Kidney glomerular epithelial cell (primary cell): Measurements from ENCODE around the gene MSANTD7.
"Not testable (repeated sequence)": the region's sequence is repeated elsewhere in the genome, so short reads cannot be mapped to it uniquely, and the experiment has no call there.

Experiments
- DNase-seq: peaks from one replicate; lab custom pipeline; 2025; lab: John Stamatoyannopoulos, UW

MSANTD7 gene, protein sequence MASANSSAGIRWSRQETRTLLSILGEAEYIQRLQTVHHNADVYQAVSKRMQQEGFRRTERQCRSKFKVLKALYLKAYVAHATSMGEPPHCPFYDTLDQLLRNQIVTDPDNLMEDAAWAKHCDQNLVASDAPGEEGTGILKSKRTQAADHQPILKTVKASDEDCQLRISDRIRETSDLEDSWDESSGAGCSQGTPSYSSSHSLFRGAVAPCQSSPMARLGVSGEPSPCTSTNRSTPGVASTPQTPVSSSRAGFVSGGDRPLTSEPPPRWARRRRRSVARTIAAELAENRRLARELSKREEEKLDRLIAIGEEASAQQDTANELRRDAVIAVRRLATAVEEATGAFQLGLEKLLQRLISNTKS

DNA sequence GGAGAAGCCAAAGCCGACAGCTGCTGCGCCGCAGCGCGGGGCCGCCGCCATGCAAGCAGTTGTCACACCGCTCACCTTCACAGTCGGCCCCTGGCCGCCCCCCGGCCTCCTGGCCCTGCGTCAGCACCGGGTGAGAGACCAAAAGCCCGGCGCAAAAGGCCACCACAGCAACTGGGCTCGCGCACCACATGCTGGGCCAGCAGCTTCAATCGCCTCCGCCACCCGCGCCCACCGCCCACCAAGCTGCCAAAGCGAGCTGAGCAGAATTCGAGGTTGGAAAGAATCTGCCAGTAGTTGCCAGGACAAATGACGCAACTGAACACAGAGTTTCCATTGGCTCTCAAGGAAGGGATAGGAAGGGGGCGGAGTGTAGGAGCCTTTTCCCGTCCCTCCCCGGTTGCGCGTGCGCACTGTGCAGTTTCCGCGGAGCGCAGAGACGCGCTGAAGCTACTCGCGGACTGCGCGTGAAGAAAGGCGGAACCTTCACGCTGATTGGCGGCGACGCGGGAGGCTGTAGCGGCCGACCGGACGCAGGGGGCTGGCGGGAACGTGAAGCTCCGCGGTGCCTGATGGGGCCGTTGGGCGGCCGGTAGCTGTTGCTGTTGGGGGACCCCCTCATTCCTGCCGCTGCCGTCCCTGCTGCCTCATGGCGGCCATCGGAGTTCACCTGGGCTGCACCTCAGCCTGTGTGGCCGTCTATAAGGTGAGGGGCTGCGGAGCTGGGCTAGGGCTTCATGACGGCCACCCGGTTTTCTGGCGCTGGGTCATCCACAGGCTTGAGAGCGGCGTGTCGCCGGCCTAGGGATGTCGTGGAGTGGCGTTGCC lies at the start of gene MSANTD7, which contains the start of the genes CDNF and HSPA14:
Gene MSANTD7 (plus strand): TSS at position 550 of the 825 bp plus-strand sequence. CDS start 3,979 bp downstream, outside the sequence.
Gene CDNF (minus strand): TSS at position 281 of the 825 bp plus-strand sequence. CDS start 91 bp downstream, at position 190.
Gene HSPA14 (plus strand): TSS at position 550 of the 825 bp plus-strand sequence. CDS start 97 bp downstream, at position 647.
- DNase-seq = peak; percentile 99

DNA sequence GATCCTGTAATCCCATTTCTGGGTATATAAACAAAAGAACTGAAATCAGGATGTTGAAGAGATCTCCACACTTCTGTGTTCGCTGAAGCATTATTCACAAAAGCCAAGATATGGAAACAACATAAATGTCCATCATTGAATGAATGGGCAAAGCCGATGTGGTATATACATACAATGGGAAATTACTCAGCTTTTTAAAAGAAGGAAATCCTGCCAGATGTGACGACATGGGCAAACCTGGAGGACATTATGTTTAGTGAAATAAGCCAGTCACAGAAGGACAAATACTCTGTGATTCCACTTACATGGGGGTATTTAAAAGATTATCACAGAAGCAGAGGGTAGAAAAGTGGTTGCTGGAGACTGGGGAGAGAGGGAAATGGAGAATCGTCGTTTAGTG lies 39.5 kb upstream of the MSANTD7 start:
- no peak for DNase-seq

DNA sequence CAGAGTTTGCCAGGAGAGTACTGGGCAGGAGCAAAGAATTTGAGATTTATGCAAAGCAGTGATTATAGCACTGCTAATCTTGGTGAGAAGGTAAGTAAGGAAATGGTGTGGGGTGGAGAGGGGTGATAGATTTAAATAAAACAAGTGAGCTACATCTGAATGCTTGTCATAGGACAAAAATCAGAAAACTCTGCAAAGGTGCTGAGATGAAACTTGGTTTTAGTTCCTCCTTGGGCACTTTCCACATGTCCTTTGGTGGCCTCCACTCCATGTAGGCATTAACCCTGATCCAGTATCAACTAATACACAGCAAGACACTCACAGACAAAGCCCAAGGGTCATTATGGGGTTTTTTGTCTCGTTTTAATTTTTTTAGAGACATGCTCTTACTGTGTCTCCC lies 37.7 kb upstream of the MSANTD7 start:
- DNase-seq = no peak

DNA sequence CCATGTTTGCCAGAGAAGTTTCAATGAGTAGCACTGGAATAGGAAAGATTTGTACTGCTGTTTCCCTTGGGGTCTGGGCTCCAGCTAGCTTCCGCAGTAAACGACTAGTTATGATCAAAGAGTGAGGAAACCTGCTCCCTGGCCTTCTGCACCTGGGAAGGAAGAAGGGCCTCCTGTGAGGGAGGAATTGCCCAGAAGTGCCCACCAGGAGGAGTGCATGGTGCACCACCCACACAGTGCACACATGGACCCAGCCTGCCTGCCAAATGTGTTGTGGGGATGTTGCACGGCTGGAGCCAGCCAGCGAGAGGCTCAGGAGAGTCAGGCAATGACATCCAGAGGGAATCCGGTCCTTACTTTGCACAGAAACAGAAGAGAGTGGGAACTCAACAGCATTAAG lies 36.4 kb upstream of the MSANTD7 start:
- DNase-seq = no peak

DNA sequence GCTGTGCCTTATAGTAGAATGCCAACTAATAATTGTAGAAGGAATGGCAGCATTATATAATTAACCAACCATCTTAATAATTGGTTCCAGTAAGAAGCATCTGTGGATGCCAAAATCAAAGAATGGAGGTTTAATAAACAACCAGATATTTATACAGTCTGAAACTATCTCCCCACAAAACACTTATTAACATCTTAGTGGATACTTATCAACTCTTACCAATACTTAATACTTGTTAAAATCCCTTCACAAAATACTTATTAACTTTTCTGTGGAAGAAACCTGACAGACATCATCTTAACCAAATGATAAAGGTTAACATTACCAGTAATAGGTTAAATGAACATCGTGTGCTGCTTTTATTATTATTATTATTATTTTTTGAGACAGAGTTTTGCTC lies 34.3 kb upstream of the MSANTD7 start:
- DNase-seq = no peak

DNA sequence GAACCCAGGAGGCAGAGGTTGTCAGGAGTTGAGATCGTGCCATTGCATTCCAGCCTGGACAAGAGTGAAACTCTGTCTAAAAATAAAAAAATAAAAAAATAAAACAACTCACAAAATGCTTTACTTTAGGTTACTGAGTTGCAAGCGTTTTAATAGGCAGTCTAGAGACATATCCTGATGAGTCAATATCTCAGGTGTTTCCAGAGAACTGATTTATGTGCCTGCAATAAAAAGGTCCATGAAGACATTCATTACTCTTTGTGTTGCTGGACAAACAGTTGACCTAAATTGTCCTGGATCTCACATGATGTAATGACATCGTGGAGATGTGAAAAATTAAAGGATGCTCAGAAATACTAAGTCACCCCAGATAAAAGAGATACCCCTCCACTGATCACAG lies 31.8 kb upstream of the MSANTD7 start:
- DNase-seq = no peak

DNA sequence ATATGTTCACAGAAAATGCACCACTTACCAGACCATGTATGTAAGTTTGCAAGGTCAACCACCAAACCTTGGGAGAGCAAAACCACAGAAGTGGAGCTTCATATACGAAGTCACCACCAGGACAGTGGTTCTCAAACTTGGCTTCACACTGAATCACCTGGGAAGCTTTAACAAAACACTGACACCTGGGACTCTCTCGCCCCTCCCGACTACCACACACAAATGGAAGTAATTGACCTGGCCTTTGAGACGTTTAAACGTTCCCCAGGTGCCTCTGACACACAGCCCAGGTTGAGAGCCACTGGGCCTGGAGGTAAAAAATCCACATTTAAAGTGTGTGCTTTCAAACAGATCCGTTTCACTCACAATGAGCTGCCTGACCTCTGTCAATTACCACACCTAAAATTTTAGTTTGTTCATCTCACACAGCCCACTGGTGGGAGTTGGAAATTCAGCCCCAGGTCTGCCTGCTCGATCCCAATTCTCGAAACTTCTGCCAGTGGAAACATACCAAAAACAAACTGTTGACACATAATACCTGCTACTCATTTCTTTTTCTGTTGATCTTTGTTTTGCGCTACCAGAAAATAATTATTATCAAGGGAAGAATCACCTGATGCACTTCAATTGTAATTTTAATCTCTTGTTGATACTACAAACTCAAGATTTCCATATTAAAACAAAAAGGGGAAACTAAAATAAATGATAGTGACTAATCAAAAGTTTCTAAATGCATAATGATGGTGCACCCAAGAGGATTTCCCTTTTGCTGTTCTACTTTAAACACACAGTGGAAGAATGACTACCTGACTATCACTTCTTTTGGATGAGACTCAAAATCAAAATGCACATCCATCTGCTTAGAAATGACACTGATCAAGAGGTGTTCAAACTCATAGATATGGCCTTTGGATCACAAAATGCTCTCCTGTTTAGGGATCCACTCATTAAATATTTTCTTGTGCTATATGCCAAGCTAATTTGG lies 26.8 kb upstream of the MSANTD7 start:
- no peak for DNase-seq

DNA sequence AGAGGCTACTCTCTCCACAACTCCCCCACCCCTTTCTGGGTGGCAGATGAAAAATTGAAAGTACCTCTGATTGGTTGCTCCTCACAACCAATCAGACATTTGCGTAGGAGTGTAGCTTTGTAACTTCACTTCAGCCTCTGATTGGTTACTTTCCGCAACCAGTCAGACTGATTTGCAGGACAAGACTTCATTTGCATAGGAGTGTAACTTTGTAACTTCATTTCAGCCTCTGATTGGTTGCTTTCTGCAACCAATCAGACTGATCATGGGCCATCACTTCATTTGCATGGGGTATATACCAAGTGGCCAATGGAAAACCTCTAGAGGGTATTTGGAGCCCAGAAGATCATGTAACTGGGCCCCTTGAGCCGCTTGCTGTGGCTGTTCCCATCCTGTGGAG lies 25.8 kb upstream of the MSANTD7 start:
- DNase-seq = no peak

DNA sequence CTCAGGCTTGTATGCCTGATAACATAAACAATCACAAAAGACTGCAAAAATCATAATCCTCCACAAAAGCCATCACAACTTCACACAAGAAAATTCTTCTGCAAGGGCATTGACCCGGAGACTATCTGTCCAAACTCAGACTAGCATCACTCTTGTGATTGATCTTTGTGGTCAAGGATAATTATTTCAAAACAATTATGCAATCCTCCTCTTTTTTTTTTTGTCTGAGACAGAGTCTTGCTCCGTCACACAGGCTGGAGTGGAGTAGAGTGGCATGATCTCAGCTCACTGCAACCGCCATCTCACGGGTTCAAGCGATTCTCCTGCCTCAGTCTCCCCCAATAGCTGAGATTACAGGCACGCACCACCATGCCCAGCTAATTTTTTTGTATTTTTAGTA lies 22.4 kb upstream of the MSANTD7 start:
- DNase-seq = peak; percentile 60

DNA sequence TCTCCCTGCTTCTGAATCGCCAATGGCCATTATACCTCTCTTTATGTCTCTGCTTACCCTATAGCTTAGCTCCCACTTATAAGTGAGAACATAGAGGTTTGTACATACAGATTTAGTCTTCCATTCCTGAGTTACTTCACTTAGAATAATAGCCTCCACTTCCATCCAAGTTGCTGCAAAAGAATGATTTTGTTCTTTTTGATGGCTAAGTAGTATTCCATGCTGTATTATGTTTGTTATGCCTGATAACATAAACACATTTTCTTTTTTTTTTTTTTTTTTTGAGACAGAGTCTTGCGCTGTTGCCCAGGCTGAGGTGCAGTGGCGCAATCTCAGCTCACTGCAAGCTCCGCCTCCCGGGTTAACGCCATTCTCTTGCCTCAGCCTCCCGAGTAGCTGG lies 21.4 kb upstream of the MSANTD7 start:
- not testable (repeated sequence) for DNase-seq

DNA sequence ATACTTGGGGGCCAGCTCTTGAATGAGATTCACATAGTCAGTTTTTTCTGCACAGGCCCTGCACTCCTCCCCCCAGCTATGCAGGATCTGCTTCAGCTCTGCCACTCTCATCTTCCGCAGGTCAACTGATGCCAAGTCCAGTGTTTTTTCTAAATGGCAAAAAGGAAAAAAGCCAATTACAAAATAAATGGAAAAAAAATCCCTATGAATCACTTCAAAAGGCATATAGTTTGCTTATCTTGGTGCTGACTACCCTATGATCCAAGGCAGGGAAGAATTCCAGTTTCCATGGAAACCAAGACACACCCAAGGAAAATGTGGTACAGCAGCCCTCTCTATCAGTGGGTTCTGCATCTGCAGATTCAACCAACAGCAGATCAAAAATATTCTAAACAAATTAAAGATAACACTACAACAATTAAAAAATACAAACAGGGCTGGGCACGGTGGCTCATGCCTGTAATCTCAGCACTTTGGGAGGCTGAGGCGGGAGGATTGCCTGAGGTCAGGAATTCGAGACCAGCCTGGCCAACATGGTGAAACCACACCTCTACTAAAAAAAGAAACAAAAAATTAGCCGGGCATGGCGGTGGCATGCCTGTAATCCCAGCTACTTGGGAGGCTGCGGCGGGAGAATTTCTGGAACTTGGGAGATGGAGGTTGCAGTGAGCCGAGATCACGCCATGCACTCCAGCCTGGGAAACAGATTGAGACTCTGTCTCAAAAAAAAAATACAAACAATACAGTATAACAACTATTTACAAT lies 17.9 kb upstream of the MSANTD7 start:
- DNase-seq = peak; percentile 61

DNA sequence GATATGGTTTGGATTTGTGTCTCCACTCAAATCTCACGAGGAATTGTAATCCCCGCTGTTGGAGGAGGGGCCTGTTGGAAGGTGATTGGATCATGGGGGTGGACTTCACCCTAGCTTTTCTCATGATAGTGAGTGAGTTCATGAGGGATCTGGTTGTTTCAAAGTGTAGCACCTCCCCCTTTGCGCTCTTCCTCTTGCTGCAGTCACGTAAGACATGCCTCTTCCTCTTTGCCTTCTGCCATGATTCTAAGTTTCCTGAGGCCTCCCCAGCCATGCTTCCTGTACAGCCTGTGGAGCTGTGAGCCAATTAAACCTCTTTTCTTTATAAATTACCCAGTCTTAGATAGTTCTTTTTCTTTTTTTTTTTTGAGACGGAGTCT lies 17.3 kb upstream of the MSANTD7 start:
- DNase-seq = no peak

DNA sequence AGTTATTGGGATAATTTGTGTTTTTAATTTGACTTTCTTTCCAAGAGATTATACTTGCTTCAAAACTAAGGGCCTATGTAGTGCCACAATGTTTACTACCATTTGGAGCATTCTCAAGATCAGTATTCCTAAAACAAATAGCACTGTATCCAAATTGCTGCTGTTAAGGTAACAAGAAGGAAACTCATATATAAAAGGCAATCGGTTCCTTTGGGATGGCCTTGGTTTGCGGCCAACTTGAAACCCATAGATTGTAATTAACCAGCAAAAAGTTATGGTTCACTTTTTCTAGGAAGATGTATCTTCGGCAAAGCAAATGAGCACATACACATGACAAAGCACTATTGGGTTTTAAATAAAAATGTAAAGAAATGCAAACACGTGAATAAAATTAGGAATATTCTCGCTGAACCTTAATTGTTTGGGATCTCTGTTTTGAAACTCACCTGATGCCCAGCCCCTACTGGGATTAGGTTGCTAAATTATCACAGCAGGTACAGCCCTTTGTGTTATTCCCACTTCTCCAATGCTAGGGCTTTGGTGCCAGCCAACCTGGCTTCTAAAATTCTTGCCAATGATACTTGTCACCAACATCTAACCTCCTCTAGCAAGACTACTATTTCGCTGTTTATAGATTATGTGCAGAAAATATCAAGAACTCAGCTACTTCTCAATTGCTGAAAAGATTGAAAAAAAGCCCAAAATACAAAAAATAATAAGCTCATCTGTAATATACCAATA lies 16.3 kb upstream of the MSANTD7 start:
- DNase-seq = no peak

DNA sequence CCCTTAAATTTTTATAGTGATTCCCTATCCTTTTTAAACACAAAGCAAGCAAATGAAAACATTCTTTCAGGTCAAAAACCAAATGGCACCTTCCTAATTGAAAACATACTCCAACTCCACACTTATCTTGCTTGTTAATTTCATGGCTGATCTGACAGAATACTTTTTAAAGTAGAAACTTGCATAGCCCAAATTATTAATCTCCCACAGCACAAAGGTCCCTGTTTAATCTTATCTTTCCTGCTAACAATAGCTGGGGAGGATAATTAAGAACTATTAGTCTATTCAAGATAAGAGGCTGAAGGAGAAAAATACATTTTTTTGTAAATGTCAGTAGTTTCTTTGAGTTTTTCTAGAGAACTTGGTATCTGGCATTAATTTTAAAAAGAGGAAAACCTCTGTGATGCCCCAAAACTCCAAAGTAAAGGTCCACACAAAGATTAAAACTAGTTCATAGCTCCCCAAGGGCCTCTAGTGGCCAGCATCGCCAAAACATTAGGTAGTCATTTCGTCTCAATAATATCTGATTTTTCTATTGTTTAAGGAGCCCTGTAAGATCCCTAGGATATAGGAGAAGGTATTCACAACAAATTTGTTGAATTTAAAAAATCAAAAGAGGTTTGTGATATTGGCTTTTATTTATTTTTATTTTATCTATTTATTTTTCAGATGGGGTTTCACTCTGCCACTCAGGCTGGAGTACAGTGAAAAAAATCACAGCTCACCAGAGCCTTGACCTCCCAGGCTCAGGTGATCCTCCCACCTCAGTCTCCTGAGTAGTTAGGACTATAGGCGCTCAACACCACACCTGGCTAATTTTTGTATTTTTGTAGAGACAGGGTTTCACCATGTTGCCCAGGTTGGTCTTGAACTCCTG lies 15.0 kb upstream of the MSANTD7 start:
- DNase-seq = peak; percentile 51

DNA sequence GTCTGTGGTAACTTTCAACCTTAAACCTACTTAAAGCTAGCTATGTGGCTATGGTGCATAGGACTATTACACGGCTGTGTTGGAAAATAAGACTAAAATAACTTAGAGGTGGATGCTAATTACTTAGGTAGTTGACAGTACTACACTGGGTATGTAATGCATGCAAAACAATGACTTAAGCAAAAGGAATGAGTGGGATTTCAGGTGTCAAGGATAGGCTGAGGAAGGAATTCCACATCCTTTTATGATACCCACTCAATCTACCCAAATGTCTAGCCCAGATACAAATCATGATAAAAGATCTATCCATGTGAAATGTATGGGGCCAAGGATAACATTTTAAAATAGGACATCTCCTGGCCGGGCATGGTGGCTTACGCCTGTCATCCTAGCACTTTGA lies 14.1 kb upstream of the MSANTD7 start:
- DNase-seq = no peak

DNA sequence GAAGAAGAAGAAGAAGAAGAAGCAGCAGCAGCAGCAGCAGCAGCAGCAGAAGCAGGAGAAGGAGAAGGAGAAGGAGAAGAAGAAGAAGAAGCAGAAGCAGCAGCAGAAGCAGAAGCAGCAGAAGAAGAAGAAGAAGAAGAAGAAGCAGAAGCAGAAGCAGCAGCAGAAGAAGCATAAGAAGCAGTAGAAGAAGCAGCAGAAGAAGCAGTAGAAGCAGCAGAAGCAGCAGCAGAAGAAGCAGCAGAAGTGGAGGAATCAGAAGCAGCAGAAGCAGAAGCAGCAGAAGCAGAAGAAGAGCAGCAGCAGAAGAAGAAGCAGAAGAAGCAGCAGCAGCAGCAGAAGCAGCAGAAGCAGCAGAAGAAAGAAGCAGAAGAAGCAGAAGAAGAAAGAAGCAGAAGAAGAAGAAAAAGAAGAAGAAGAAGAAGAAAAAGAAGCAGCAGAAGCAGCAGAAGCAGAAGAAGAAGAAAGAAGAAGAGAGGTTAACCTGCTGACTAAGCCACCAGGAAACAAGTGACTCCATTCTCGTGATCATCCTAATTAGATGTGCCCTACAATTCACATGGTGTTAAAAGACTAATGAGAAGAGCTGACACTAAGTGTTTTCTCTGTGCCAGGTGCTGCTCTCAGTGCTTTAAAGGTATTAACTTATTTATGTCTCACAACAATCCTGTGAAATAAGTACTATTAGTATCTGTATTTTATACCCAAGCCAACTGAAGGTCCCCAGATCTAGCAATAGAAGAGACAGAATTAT lies 11.9 kb upstream of the MSANTD7 start:
- no peak for DNase-seq

DNA sequence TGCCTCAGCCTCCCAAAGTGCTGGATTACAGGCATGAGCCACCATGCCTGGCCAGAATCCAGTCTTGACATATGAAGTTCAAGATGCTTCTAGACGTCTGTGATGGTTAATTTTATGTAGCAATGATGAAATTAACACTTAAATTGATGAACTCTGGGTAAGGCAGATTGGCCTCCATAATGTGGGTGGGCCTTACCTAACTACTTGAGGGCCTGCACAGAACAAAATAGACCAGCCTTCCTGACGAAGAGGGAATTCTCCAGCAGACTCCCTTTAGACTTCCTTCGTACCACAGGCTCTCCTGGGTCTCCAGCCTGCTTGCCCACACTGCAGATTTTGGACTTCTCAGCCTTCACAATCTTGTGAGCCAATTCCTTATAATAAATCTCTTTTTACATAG lies 5.0 kb upstream of the MSANTD7 start:
- no peak for DNase-seq

DNA sequence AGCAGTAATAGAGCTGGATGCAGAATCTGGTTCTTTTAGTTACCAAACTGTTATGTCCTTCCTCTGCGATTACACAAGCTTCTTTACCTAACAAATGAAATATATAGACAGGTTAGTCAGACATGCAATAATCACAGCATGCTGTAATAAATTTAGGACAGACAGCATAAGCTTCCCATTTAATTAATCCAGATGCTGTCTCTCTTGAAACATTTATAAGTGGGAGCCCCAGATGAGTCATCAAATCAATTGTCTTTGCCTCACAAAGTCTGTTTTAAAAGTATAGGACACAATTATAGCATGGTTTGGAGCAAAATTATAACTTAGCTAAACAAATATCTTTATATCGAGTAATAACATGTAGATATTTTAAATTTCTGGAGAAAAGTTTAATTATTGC lies 1.9 kb upstream of the MSANTD7 start:
- DNase-seq = no peak
